ENCODE results near the gene PROCA1.

DNA sequence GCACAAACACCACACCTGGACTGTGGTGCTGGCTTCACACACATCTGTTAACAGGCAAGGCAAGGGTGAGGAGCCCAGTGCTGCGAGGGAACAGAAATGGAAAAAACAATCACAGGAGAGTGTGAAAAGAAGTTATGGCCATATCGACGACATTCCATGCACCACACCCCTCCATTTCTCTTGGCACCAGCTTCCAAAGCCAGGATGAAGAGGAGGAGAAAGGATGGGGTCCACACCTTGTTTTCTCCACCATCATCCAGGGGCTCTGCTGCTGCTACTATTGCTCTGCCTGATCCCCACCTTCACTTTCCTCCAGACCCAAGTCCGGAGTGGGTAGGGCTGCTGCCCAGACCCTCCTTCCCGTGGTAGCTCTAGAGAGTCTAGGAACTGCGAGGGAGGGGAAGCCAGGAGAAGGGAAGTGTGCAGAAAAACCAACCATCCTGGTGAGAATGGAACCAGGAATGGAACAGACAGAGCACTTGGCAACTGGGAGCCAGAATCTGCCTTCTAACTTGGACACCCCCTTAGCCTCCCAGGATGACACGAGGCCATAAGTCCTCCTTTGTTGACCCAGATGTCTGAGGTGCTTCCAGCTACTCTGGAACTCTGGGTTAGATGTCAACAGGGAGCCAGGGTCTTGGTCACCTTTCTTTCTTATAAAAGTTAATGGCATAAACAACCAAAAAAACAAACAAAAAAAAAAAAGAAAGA, 1.2 kb upstream of the PROCA1 start:
- TF ChIP-seq, protein P1, sequence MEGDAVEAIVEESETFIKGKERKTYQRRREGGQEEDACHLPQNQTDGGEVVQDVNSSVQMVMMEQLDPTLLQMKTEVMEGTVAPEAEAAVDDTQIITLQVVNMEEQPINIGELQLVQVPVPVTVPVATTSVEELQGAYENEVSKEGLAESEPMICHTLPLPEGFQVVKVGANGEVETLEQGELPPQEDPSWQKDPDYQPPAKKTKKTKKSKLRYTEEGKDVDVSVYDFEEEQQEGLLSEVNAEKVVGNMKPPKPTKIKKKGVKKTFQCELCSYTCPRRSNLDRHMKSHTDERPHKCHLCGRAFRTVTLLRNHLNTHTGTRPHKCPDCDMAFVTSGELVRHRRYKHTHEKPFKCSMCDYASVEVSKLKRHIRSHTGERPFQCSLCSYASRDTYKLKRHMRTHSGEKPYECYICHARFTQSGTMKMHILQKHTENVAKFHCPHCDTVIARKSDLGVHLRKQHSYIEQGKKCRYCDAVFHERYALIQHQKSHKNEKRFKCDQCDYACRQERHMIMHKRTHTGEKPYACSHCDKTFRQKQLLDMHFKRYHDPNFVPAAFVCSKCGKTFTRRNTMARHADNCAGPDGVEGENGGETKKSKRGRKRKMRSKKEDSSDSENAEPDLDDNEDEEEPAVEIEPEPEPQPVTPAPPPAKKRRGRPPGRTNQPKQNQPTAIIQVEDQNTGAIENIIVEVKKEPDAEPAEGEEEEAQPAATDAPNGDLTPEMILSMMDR (IDR thresholded peaks at IDR 0.05): no peak
- TF ChIP-seq POLR2A (IDR thresholded peaks at IDR 0.05): no peak

Measured in prostate gland (tissue), 2 donors.